Suppressor macrophage treated with lipopolysaccharide for 1 hour (primary cell): ENCODE measurements around the gene PHF14.
"Not testable (repeated sequence)": the region's sequence is repeated elsewhere in the genome, so short reads cannot be mapped to it uniquely, and the experiment has no call there.

ENCODE experiments used
- DNase-seq, 3 donors: peaks; one replicate each; pipeline ENCODE4 v3.0.0-alpha.2; 2020 to 2022

Gene PHF14

GRCh38 chr7:10990748-10991147 is 17.1 kb downstream of the PHF14 start:
- DNase-seq: not testable (repeated sequence)

GRCh38 chr7:10995482-10996166 is 22.0 kb downstream of the PHF14 start:
- DNase-seq: not testable (repeated sequence)

GRCh38 chr7:10998996-10999757 is 25.5 kb downstream of the PHF14 start:
- DNase-seq: no peak

GRCh38 chr7:11005202-11005601 is 31.5 kb downstream of the PHF14 start:
- DNase-seq: no peak

- no peak for DNase-seq
Measured at GRCh38 chr7:11006291-11006690, 32.6 kb downstream of the PHF14 start.

GRCh38 chr7:11009631-11010030 is 36.0 kb downstream of the PHF14 start:
- no peak for DNase-seq

GRCh38 chr7:11021468-11021867 is 47.8 kb downstream of the PHF14 start:
- DNase-seq: no peak

GRCh38 chr7:11026452-11027359 is 53.0 kb downstream of the PHF14 start:
- DNase-seq: no peak

GRCh38 chr7:11035661-11036060 is 62.0 kb downstream of the PHF14 start:
- no peak for DNase-seq

- DNase-seq: no peak
Measured at GRCh38 chr7:11039974-11040373, 66.3 kb downstream of the PHF14 start.

GRCh38 chr7:11054033-11054432 is 80.4 kb downstream of the PHF14 start:
- no peak for DNase-seq

- DNase-seq: no peak
Measured at GRCh38 chr7:11060893-11061292, 87.2 kb downstream of the PHF14 start.

GRCh38 chr7:11062110-11062509 is 88.4 kb downstream of the PHF14 start:
- DNase-seq: no peak

GRCh38 chr7:11069591-11069990 is 95.9 kb downstream of the PHF14 start:
- DNase-seq: no peak

GRCh38 chr7:11077816-11078215 is 104.1 kb downstream of the PHF14 start:
- no peak for DNase-seq

- DNase-seq: no peak
Measured at GRCh38 chr7:11078247-11078834, 104.7 kb downstream of the PHF14 start.

- no peak for DNase-seq
Measured at GRCh38 chr7:11079907-11080306, 106.2 kb downstream of the PHF14 start.

- no peak for DNase-seq
Measured at GRCh38 chr7:11082121-11082520, 108.4 kb downstream of the PHF14 start.

GRCh38 chr7:11082552-11083213 is 109.0 kb downstream of the PHF14 start:
- no peak for DNase-seq

- DNase-seq: no peak
Measured at GRCh38 chr7:11083214-11083568, 109.5 kb downstream of the PHF14 start.

GRCh38 chr7:11104578-11104977 is 130.9 kb downstream of the PHF14 start:
- no peak for DNase-seq

- no peak for DNase-seq
Measured at GRCh38 chr7:11109659-11110058, 136.0 kb downstream of the PHF14 start.
